Peyer's patch (tissue), 4 donors: ENCODE measurements around the gene OR2T27. TPM values are rescaled to one million over a fixed set of nuclear protein-coding genes. Genes with fewer than 3 reads are reported as not detected.

Experiments used
- DNase-seq, 3 donors: peaks; one replicate each; pipeline ENCODE4 v3.0.0-alpha.2; 2017 to 2019
- H3K27ac ChIP-seq, 4 donors: fragments of 200-600 bp; sonication (generic); one replicate each; pipeline ENCODE4 v1.5.1; 2016 to 2019
- H3K27me3 ChIP-seq, 2 donors: fragments of 200-600 bp; sonication (generic); one replicate each; pipeline ENCODE4 v1.5.1; 2019
- H3K36me3 ChIP-seq, 3 donors: fragments of 200-600 bp; sonication (generic); one replicate each; pipeline ENCODE4 v1.5.1; 2016 to 2019
- H3K4me1 ChIP-seq, 4 donors: fragments of 200-600 bp; sonication (generic); one replicate each; pipeline ENCODE4 v1.5.1; 2016 to 2019
- H3K4me3 ChIP-seq, 4 donors: fragments of 200-600 bp; sonication (generic); 1 replicate in 3 of 4; 2 replicates in 1 of 4; pipeline ENCODE4 v1.5.1; 2016 to 2019; ENCODE audit warnings: mild to moderate bottlenecking in 1 of 4
- H3K9me3 ChIP-seq, 4 donors: fragments of 200-600 bp; sonication (generic); one replicate each; pipeline ENCODE4 v1.5.1; 2016 to 2019; ENCODE audit warnings: mild to moderate bottlenecking in 1 of 4
- POLR2A ChIP-seq, 2 donors: fragments of 450-650 bp; IDR thresholded peaks; one replicate each; pipeline ENCODE4 v1.5.1; 2017; ENCODE audit warnings: antibody characterized with exemption in 2 of 2, mild to moderate bottlenecking in 2 of 2, moderate library complexity in 2 of 2
- total RNA-seq, 4 donors: library from RNA; depleted of rRNA; stranded (reverse); fragments of >200 nt; gene quantifications; one replicate each; pipeline ENCODE4 v1.1.0, GENCODE V29; 2016
- TF ChIP-seq, protein P1 (sequence below), 6 experiments: fragments of 450-650 bp in 4 of 6; fragments of 200-600 bp in 2 of 6; sonication (generic) in 1 of 6; IDR thresholded peaks; one replicate each; pipeline ENCODE4 v1.5.1; 2017 to 2019; ENCODE audit warnings: antibody characterized with exemption in 6 of 6, mild to moderate bottlenecking in 3 of 6, moderate library complexity in 1 of 6

OR2T27 gene
- total RNA-seq, 4 donors from 2014 or later = not detected

- Histone ChIP-seq H3K27me3 (no peaks in the 10 kb centered on the region), H3K9me3 (no peaks in the 10 kb centered on the region), H3K4me3 (no peak overlapping the region), H3K4me1 (no peaks in the 10 kb centered on the region), H3K27ac (no peak overlapping the region), H3K36me3 (no peaks in the 10 kb centered on the region)
- no peak for TF ChIP-seq POLR2A (IDR thresholded peaks at IDR 0.05)
- TF ChIP-seq, protein P1, sequence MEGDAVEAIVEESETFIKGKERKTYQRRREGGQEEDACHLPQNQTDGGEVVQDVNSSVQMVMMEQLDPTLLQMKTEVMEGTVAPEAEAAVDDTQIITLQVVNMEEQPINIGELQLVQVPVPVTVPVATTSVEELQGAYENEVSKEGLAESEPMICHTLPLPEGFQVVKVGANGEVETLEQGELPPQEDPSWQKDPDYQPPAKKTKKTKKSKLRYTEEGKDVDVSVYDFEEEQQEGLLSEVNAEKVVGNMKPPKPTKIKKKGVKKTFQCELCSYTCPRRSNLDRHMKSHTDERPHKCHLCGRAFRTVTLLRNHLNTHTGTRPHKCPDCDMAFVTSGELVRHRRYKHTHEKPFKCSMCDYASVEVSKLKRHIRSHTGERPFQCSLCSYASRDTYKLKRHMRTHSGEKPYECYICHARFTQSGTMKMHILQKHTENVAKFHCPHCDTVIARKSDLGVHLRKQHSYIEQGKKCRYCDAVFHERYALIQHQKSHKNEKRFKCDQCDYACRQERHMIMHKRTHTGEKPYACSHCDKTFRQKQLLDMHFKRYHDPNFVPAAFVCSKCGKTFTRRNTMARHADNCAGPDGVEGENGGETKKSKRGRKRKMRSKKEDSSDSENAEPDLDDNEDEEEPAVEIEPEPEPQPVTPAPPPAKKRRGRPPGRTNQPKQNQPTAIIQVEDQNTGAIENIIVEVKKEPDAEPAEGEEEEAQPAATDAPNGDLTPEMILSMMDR (IDR thresholded peaks at IDR 0.05) = no peak
- DNase-seq = no peak
These were observed 43.4 kb downstream of the OR2T27 start for GRCh38 chr1:248611883-248612414.

GRCh38 chr1:248610301-248610700 is 45.0 kb downstream of the OR2T27 start:
- H3K4me1 ChIP-seq = no peaks in the 10 kb centered on the region
- no peak overlapping the region for H3K27ac ChIP-seq
- DNase-seq = no peak
- TF ChIP-seq, protein P1 (IDR thresholded peaks at IDR 0.05) = no peak
- no peak for TF ChIP-seq POLR2A (IDR thresholded peaks at IDR 0.05)
- no peaks in the 10 kb centered on the region for H3K9me3 ChIP-seq
- no peaks in the 10 kb centered on the region for H3K27me3 ChIP-seq
- no peaks in the 10 kb centered on the region for H3K36me3 ChIP-seq
- no peak overlapping the region for H3K4me3 ChIP-seq

Other genes starting within 250 kb of the OR2T27 start
- not detected for gene OR2T2, start 209.9 kb downstream of the OR2T27 start, total RNA-seq
- gene OR2T3, start 182.2 kb downstream of the OR2T27 start, total RNA-seq = not detected
- gene OR2T5, start 166.9 kb downstream of the OR2T27 start, total RNA-seq = not detected
- not detected for gene OR2G6, start 147.5 kb downstream of the OR2T27 start, total RNA-seq
- gene OR2T29, start 92.8 kb downstream of the OR2T27 start, total RNA-seq = not detected
- not detected for gene OR2T34, start 80.8 kb downstream of the OR2T27 start, total RNA-seq
- gene OR2T10, start 57.8 kb downstream of the OR2T27 start, total RNA-seq = not detected
- not detected for gene OR2T11, start 20.4 kb downstream of the OR2T27 start, total RNA-seq
- not detected for gene OR2T35, start 10.2 kb downstream of the OR2T27 start, total RNA-seq
- not detected for gene OR14I1, start 47.2 kb upstream of the OR2T27 start, total RNA-seq
- 10 to 100 TPM in 3 of 4 donors, not detected in 1; 28.5 to 53.8 (median 34.7) TPM for gene LYPD8, start 100.2 kb upstream of the OR2T27 start, total RNA-seq
- 10 to 100 TPM; 19.0 to 60.6 (median 51.5) TPM for gene SH3BP5L, start 170.4 kb upstream of the OR2T27 start, total RNA-seq
- 10 to 100 TPM; 48.4 to 64.4 (median 60.5) TPM for gene ZNF672, start 182.7 kb upstream of the OR2T27 start, total RNA-seq
- 100 to 1,000 TPM in 2 of 4 donors, 10 to 100 TPM in 2; 46.2 to 128 (median 104) TPM for gene ZNF692, start 203.6 kb upstream of the OR2T27 start, total RNA-seq